GM10266 (cell line): Measurements from ENCODE around the gene CEACAM7.

Source experiments
- DNase-seq: peaks from one replicate; pipeline ENCODE4 v3.0.0; 2012; ENCODE audit errors: extremely low spot score
- CTCF ChIP-seq: IDR thresholded peaks from 2 replicates; pipeline ENCODE4 v1.5.1; 2012; ENCODE audit warnings: mild to moderate bottlenecking, low read depth; ENCODE audit not compliant: control insufficient read depth, insufficient read depth; ENCODE audit errors: missing control alignments

CEACAM7 gene

GRCh38 chr19:41694831-41695635, 7.0 kb upstream of the CEACAM7 start:
- DNase-seq, result no peak
- no peak for TF ChIP-seq CTCF

GRCh38 chr19:41694196-41694595, 6.1 kb upstream of the CEACAM7 start:
- DNase-seq, result no peak
- no peak for TF ChIP-seq CTCF

GRCh38 chr19:41691268-41691970, 3.3 kb upstream of the CEACAM7 start:
- peak; percentile 54 for TF ChIP-seq CTCF
- peak; percentile 47 for DNase-seq

- DNase-seq, result no peak
- no peak for TF ChIP-seq CTCF
These were observed 2.7 kb upstream of the CEACAM7 start for GRCh38 chr19:41690801-41691065.

- no peak for TF ChIP-seq CTCF
- no peak for DNase-seq
These were observed 2.1 kb upstream of the CEACAM7 start for GRCh38 chr19:41689993-41690800.

- no peak for DNase-seq
These were observed 617 bp upstream of the CEACAM7 start for GRCh38 chr19:41688687-41689086.

More at GRCh38 chr19:41688687-41689086, 617 bp upstream of the CEACAM7 start:
- no peak for TF ChIP-seq CTCF
